Umbilical cord (tissue), 2 donors: Measurements from ENCODE around the gene MRAS. TPM values are rescaled to one million over a fixed set of nuclear protein-coding genes. Genes with fewer than 3 reads are reported as not detected.

ENCODE experiments used
- DNase-seq: peaks from one replicate; pipeline ENCODE4 v3.0.0-alpha.2; 2015; ENCODE audit warnings: low spot score
- total RNA-seq: library from RNA; depleted of rRNA; stranded (reverse); fragments of >200 nt; gene quantifications from one replicate; pipeline ENCODE4 v1.2.3, GENCODE V29; 2014; ENCODE audit warnings: low replicate concordance; ENCODE audit not compliant: insufficient read depth

MRAS gene
- total RNA-seq, 1 donor from 2014 or later = 22.6 TPM

DNA sequence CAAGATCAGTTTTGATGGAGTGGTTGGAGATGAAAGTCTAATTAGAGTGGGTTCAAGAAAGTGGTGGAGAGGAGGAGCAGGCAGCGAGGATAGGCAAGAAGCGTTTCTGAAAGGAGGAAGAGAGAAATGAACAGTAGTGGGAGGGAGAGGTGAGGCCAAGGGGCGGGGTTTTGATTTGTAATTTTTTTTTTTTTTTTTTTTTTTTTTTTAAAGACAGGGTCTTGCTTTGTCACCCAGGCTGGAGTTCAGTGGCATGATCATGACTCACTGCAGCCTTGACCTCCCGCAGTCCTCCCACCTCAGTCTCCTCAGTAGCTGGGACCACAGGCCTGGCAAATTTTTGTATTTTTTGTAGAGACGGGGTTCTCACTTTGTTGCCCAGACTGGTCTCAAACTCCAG, 36.6 kb downstream of the MRAS start:
- no peak for DNase-seq

DNA sequence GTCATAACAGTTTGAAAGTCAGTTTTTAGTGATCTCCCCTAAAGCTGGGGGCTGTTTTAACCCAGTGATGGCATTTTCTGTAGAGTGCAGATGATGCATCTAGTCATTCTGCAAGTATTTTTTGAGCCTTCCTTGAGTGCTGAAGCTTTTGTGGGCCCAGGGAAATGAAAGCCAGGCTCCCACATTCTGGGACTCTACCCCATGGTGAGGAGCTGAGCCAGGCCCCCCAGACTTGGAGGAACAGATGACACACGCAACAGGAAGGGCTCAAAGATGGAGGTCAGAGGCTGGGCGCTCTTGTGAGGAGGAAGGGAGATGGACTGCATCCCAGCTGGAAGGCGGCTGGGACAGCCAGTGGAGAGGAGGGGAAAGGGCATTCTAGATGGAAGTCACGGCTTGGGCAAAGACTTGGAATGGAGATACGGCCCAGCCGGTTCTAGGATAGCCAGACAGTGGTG, 40.8 kb downstream of the MRAS start:
- DNase-seq = no peak

DNA sequence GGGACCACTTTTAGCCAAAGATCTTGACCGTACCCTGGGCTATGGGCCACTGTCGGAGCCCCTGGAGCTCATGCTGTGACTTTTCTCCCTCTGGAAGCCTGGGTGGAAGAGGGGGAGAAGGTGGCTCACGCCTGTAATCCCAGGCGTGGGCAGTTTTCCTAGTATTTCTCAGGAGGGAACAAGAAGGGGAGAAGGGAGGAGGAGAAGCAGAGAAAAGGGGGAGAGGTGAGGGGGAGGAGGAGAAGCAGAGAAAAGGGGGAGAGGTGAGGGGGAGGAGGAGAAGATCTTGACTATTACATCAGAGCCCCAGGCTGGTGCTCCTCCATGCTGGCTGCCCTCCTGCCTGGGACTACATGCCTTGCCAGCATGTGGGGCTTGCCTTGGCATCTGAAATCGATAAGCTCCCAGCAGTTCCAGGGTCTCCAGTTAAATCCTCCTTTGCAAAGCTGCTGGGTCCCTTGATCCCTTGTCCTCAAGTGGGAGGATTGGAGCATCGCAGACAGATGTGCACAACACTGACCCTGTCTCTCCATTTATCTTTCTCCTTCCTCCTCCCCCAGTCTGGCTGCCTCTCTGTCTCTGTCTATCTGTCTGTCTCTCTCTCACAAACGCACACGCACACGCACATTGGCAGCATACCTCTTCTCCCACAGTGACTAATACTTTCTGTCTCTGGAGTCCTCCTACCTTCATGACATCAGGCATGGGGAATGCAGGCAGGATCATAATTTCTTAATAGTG, 41.6 kb downstream of the MRAS start:
- DNase-seq = peak; percentile 51

DNA sequence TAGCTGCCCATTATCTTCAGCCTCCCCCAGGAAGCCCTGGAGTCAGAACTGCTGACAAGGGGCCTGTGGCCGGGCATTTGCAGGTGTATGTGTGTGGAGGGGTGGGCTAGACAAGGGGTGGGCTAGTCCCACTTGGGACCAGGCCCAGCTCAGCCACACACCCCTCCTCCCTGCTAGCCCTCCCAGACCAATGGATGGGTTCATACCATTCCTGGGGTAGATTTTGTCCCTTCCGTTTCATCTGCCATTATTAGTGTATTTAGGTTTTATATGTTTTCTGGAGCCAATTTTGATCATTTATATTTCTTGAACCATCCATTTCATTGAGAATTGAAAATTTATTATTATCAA, 42.2 kb downstream of the MRAS start:
- no peak for DNase-seq

DNA sequence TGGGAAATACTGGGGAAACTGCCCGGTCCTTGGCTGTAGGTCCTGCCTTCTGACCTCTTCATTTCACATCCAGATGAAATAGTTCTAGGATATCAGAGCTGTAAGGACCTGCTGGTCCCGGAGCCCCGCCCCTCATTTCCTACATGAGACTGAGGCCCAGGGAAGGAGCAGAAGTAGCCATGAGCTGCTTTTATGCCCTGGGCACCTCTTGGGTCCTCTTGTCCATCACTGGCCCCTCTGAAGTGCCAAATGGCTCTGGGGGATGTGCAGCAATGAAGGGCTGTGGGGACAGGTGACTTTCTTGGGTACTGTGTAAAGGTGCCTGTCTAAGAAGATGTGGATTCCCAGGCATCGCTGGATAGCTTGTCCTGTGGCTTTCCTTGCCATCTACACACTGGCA, 45.8 kb downstream of the MRAS start:
- DNase-seq = no peak

DNA sequence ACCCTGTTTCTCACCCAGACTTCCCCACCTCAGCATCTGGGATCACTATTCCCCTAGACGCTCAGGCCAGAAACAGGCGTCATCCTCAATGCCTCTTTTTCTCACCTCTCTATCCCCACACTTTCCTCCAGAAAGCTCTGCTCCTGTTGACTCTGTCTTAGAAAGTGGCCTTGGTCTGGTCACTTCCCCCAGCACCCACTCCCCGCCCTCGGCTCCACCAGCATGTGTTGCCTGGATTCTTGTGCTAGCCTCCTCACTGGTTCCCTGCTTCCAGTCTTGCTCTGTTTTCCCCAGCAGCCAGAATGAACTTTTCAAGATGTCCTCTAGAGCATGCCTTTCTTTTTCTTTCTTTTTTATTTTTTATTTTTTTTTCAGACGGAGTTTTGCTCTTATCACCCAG, 46.3 kb downstream of the MRAS start:
- no peak for DNase-seq

DNA sequence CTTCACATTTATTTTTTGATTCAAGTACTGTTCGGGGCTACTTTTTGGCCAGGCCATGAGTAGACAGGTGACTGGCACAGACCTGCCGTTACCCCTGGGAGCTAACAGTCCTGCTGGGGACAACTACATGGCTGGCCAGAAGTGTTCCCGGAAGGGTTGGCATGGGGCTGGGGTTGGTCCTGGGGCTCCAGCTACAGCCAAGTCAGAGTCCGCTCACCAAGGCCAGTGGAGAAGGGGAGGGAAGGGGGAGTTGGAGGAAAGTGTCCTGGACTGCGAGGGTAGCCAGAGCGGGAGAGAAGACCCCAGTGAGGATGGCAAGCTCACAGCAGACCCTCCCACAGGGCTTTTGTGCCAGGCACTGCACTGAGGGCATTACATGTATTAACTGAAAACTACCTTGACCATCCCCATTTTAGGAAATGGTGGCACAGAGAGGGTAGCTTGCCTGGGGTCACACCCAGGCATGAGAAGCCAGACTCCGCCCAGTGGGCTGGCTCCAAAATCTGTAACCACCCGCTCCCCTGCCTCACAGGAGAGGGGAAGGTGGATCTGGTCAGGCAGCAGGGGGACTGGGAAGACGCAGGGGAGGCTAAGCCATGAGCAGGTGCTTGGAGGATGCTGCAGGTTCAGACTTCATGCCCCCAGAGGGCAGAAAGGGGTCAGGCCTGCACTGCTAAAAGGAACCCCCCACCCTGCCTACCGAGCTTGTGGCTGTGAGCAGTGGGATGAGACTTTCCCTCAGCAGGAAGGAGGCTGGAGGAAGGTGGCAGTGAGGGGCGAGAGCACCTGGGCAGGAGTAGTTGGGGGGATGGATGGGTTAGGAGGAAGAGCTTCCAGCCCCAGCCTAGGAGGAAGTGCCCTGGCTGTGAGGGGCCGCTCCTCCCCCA, 47.7 kb downstream of the MRAS start:
- DNase-seq = no peak

DNA sequence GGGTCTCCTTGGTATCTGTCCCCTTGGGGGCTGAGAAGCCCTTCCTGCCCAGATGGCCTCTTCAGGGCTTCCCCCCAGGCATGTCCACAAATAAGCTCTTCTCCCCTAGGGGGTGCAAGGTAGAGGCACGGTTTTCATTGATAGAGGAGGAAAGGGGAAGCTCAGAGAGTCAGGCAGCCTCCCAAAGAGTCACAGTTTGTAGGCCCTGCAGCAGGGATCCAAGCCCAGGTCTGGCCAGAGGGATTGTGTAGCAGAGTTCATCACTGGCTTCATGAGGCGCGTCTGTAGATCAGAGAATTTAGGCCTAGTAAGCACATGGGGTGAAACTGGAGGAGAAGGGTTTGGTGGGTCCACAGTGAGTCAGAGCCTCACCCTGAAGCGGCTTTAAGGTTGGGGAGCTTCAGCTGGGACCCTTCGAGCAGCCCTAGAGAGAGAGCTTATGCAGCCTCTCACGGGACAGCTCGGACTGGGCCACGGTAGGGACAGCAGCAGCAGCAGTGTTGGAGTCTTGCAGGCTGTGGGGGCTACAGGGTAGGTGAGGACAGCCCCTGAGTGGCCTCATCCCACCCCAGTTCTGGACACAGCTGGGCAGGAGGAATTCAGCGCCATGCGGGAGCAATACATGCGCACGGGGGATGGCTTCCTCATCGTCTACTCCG, 48.5 kb downstream of the MRAS start:
- no peak for DNase-seq

DNA sequence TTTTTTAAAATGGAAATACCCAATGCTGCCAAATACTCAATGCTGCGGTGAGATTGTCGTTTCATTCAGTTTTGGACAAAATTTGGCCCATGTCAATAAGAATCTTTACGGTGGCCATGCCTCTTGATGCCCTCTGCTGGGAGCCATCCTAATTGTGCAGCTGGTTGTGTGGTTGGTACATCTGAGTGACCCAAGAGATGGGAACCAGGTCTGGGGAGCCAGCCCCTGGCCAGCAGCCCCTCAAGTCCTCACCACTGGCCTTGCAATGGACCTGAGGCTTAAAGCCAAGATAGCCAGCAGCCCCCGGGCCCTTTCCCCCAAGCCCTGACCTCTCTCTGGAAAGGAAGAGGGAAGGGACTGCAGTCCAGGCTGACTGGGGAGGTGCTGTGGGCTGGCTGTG, 49.6 kb downstream of the MRAS start:
- DNase-seq = no peak

DNA sequence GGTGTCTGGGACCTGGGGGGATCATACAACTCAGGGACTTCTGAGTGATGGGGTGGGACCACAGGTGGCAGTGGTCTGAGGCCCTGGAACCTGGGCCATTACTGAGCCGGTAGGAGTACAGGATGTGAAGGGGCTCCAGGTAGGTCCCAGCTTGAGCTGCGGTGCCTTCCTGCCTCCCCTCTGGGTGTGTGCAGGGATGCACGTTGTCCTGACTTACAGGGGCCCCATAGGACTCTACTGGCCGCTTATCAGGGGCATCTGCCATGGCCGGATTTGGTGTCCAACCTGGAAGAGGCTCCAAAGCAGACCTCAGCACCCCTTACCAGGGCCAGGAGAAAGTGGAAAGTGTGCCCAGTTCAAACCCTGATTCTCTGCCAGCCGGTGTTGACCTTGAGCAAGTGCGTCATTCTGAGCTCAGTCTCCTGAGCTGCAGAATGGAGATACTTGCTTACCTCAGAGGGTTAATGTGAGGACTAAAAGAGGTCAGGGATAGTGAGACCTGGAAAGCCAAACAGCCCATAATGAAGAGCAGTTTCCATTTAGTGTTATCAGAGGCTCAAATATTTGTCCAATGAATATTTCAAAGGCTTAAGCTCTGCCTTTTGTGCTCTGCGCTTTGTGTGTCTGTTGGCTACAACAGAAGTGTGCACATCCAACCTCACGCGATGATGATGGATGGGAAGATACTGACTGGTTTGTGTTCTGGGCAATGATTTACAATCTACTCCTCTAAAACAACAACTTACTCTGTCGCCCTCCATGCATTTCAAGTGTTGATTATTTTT, 50.6 kb downstream of the MRAS start:
- no peak for DNase-seq

DNA sequence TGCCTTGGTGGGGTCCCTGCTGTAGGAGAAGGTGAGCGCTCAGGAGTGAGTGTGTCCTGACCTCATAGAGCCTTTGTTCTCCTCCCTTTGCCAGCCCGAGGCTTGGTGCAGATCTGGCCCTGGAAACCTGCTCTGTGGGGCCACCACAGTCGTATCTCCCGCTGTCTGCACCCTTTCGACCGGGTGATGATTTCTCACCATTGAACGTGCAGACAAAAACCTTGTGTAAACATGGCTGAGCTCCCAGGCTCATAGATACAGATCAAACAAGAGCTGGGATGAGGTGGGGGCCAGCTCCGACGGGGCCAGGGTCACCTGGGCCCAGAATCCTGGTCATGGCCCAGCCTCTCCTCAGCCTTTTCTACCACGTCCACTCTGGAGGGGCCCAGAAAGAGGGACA, 51.4 kb downstream of the MRAS start:
- DNase-seq = no peak

DNA sequence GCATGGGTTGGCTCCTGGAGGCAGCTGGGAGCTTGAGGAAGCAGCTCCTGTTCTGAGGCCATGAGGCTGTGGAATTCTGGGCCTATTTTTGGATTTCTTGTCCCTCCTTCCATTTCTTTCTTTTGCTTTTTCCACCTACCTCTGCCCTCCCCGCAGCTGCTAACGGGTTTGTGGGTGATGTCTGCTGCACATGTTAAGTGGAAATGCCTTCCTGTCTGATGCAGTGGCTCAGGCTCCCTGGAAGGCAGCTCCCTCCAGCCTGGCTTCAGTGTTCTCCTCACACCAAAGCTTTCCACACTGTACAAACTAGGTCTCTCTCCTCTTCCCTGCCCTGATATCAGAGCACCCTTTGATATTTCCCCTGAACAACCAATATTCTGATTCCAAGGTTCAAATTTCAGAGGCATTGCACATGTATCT, 52.3 kb downstream of the MRAS start:
- no peak for DNase-seq

DNA sequence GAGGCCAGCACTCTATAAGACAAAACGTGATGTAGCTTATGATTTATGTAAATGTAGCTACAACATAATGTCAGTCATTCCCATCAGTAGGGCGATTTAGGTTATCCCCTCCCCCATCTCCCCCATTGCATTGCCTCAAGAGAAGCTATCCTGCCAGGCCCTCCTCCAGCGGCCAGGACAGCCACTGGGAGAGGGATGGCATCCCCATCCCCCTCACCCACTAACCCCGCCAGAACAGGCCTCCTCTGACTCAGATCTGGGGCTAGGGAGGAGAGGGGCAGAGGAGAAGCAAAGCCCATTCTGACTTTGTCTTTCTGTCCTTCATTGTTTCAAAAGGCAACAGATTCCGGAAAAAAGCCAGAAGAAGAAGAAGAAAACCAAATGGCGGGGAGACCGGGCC, 53.5 kb downstream of the MRAS start:
- no peak for DNase-seq

DNA sequence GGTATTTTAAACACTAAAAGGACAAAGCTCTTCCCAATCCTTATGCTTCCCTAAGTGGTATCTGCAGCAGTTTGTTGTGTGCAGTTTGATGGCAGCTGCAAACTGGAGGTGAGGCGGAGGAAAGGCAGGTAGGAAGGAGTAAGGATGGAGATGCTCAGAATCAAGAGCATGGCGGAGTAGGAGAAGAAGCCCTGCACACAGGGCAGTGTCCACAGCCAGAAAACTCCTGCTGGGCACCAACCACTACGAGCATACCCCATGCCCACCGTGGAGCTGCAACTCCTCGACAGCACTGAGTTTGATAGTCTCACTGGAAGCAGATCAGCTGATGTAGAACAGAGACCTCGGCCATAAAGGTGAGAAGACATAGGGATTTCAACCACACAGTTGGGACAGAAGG, 55.7 kb downstream of the MRAS start:
- DNase-seq = no peak

DNA sequence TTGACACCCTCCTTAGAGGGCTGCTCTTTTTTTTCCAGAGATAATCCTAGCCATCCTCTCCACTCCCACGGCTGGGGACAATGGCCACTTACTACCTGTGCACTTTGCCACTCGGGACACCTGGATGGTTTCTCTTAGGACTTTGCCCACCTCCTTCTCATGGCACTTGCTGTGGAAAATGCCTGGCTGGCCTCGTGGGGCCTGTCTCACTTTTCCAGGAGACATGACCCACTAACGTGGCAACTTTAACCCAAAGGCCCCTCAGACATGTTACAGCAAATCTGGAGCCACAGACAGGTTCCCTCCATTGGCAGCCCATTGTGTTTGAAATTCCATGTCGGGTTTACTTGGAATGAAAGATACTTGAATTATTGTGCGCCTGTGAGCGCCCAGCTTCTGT, 56.6 kb downstream of the MRAS start:
- no peak for DNase-seq

DNA sequence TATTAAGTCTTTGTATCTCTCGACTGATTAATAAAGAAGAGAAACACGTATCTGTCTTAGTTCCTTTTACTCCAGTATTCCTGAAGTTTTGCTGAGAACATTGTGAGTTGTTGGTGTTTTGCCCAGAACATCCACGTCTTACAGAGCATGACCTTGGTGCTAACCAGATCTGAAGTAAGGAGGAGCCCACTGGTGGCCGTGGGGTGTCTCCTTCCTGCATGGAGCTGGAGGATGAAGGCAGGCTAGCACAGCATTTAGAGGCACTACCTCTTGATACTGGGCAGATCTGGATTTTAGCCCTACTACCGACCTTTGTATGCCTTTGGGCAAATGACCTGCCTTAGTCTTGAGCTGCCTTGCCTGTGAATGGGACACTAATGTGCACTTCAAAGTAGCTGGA, 57.1 kb downstream of the MRAS start:
- DNase-seq = no peak

DNA sequence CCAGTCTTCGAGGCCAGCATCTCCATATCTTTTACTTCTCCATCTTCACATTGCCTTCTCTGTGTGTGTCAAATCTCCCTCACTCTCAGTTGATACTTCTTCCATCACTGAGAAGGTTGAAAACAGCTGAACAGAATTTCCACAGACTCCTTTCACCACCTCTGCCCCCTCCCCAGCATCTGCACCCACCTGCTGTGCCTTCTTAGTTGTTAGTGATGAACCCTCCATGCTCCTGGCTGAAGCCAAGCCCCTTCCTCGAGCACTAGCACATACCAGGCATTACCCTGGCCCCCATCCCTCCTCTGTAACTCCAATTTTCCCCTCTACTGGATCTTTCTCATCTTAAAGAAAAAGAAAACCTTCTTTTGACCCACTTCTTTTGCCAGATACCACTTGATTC, 58.2 kb downstream of the MRAS start:
- no peak for DNase-seq

DNA sequence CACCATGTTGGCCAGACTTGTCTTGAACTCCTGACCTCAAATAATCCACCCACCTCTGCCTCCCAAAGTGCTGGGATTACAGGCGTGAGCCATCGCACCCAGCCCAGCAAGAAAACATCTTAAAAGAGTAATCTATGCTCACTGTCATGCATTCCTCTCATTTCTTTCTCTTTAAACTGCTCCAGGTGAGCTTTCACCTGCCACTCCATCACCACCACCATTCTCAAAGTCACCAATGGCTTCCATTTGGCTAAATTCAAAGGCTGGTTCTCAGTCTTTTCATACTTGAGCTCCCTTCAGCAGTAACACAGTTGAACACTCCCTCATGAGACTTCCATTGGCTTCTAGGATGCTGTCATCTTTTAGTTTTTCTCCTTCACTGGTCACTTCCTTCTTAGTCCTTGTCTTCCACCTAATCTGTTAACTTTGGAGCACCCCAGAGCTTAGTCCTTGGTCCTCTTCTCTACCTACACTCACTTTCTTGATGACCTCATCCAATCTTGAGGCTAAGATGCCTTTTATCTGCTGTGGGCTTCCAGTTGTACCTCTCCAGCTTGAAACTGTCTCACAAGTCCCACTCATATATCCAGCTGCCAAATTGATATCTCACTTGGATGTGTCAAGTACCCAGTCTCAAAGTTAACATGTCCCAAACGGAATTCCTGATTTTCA, 59.0 kb downstream of the MRAS start:
- no peak for DNase-seq

DNA sequence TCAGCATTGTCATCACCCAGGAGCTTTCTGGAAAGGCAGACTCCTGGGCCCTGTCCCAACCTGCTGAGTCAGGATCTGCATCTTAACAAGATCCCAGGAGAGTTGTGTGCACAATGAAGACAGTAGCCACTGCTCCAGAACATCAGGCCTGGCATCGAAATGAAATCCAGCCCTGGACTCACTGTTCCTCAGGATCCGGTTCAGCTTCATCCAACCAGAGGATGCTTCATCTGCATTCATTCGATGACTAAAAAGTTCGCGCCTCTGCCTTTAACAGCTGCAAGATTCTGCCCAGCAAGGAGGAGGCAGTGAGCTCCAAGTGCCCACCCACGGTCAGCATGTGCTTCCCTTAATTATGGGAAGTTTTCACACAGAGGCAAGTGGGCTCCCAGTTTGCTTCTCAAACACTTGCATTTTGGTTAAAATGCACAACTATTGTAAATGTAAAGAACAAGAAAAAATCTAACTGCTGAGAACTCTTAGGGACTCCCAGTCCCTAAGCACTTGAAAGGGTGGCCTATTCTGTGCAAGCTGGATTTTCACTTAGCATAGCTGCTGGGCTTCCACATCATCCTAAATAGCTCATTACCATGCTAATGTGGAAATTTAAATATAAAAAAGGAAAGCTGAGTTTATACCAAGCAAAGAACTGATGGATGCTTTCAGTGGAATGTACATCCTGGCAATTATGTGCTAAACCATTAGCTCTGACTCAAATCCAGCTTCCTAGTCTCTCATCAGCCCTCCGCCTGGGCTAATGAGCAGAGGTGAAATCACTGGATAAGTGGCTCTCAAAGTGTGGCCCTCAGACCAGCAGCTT, 60.6 kb downstream of the MRAS start:
- no peak for DNase-seq

DNA sequence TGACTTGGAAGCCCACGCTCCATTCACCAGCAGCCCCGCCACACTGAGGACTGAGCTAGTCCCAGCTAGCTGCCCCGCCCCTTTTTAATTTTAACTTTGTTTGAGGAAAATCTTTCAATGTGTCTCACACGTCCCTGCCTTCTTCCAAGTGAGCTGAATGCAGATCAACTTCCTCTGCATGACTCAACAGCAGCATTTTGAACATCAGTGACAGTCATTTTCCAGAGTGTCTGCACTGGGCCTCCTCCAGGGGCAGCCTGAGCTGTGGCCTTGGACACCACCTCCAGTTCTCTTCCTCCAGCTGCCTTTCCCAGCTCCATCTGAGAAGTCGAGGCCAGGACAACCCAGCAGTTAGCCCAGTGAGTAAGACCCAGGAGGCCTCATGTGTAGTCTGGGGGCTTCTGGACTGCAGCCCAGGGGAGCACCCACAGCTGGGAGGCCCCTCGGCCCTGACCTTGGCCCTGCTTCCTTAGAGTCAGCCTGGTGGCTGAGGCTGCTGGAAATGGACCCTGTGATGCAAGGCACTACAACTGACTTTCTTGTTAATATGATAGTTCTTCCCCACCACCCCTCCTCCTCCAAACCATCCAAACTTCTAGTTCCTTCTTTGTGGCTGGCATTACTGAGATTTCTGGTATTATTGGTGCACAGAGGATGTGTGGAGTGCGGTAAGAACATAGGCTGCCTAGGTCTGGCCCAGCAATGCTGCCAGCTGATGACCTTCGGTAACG, 64.6 kb downstream of the MRAS start:
- no peak for DNase-seq
